A549 (cell line): Measurements from ENCODE around the gene LENG8.

Source experiments
- EP300 ChIP-seq, 2 experiments: fragments of >200 bp; sonication (Bioruptor Twin); formaldehyde crosslinking; IDR thresholded peaks; 2 replicates in 1 of 2; 3 replicates in 1 of 2; pipeline ENCODE4 v1.6.1; 2016 to 2017
- JUNB ChIP-seq: fragments of >200 bp; sonication (Bioruptor Twin); formaldehyde crosslinking; IDR thresholded peaks from 2 replicates; pipeline ENCODE4 v1.6.1; 2016
- MAZ ChIP-seq: fragments of 150-350 bp; IDR thresholded peaks from 2 replicates; pipeline ENCODE4 v1.6.1; 2014; ENCODE audit warnings: antibody characterized with exemption, low read depth, low read length, borderline replicate concordance
- NPAS2 ChIP-seq: fragments of 250-450 bp; sonication (Bioruptor Pico); IDR thresholded peaks from 2 replicates; pipeline ENCODE4 v1.8.0; 2022; ENCODE audit warnings: mild to moderate bottlenecking, moderate library complexity, borderline replicate concordance
- SREBF2 ChIP-seq: fragments of 450-650 bp; IDR thresholded peaks from 2 replicates; pipeline ENCODE4 v1.6.1; 2014; ENCODE audit warnings: mild to moderate bottlenecking, moderate library complexity
- TF ChIP-seq, protein P1 (sequence below): fragments of >200 bp; sonication (Bioruptor Twin); formaldehyde crosslinking; IDR thresholded peaks from 2 replicates; pipeline ENCODE4 v1.6.1; 2016
- TF ChIP-seq, protein P2 (sequence below): fragments of >200 bp; sonication (Bioruptor Twin); formaldehyde crosslinking; IDR thresholded peaks from 3 replicates; pipeline ENCODE4 v1.5.1; 2016
- TF ChIP-seq, protein P3 (sequence below): fragments of 200-600 bp; sonication (generic); IDR thresholded peaks from 2 replicates; pipeline ENCODE4 v1.6.1; 2016; ENCODE audit warnings: antibody characterized with exemption, mild to moderate bottlenecking, moderate library complexity

DNA sequence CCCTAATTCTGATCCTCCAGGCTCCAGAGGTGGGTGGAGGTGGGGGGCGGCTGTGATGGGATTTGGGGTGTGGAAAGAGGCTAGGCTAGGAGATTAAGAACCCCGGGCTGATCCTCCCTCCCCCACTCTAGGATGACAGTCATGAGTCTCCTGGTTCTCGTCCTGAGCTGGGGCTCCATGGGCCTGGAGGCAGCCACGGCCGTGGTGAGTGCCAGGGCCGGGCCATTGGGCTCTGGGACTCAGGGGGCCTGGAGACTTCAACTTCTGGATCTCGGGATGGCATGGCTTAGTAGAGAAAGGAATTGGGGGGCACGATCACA is 19.9 kb upstream of the LENG8 start:
- TF ChIP-seq, protein P1, sequence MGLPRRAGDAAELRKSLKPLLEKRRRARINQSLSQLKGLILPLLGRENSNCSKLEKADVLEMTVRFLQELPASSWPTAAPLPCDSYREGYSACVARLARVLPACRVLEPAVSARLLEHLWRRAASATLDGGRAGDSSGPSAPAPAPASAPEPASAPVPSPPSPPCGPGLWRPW: no peak
- TF ChIP-seq EP300 (IDR thresholded peaks at IDR 0.05) (no peak), MAZ (no peak), NPAS2 (CRISPR knock-in tag) (no peak), JUNB (no peak), SREBF2 (no peak)
- TF ChIP-seq, protein P2, sequence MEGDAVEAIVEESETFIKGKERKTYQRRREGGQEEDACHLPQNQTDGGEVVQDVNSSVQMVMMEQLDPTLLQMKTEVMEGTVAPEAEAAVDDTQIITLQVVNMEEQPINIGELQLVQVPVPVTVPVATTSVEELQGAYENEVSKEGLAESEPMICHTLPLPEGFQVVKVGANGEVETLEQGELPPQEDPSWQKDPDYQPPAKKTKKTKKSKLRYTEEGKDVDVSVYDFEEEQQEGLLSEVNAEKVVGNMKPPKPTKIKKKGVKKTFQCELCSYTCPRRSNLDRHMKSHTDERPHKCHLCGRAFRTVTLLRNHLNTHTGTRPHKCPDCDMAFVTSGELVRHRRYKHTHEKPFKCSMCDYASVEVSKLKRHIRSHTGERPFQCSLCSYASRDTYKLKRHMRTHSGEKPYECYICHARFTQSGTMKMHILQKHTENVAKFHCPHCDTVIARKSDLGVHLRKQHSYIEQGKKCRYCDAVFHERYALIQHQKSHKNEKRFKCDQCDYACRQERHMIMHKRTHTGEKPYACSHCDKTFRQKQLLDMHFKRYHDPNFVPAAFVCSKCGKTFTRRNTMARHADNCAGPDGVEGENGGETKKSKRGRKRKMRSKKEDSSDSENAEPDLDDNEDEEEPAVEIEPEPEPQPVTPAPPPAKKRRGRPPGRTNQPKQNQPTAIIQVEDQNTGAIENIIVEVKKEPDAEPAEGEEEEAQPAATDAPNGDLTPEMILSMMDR: no peak
- TF ChIP-seq, protein P3, sequence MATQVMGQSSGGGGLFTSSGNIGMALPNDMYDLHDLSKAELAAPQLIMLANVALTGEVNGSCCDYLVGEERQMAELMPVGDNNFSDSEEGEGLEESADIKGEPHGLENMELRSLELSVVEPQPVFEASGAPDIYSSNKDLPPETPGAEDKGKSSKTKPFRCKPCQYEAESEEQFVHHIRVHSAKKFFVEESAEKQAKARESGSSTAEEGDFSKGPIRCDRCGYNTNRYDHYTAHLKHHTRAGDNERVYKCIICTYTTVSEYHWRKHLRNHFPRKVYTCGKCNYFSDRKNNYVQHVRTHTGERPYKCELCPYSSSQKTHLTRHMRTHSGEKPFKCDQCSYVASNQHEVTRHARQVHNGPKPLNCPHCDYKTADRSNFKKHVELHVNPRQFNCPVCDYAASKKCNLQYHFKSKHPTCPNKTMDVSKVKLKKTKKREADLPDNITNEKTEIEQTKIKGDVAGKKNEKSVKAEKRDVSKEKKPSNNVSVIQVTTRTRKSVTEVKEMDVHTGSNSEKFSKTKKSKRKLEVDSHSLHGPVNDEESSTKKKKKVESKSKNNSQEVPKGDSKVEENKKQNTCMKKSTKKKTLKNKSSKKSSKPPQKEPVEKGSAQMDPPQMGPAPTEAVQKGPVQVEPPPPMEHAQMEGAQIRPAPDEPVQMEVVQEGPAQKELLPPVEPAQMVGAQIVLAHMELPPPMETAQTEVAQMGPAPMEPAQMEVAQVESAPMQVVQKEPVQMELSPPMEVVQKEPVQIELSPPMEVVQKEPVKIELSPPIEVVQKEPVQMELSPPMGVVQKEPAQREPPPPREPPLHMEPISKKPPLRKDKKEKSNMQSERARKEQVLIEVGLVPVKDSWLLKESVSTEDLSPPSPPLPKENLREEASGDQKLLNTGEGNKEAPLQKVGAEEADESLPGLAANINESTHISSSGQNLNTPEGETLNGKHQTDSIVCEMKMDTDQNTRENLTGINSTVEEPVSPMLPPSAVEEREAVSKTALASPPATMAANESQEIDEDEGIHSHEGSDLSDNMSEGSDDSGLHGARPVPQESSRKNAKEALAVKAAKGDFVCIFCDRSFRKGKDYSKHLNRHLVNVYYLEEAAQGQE: no peak
